ENCODE measurements around the gene TMEM175. TPM values are rescaled to one million over a fixed set of nuclear protein-coding genes. Genes with fewer than 3 reads are reported as not detected.

TMEM175 gene
- total RNA-seq, 2 donors from 2014 or later, result 44.1 to 74.6 TPM

DNA sequence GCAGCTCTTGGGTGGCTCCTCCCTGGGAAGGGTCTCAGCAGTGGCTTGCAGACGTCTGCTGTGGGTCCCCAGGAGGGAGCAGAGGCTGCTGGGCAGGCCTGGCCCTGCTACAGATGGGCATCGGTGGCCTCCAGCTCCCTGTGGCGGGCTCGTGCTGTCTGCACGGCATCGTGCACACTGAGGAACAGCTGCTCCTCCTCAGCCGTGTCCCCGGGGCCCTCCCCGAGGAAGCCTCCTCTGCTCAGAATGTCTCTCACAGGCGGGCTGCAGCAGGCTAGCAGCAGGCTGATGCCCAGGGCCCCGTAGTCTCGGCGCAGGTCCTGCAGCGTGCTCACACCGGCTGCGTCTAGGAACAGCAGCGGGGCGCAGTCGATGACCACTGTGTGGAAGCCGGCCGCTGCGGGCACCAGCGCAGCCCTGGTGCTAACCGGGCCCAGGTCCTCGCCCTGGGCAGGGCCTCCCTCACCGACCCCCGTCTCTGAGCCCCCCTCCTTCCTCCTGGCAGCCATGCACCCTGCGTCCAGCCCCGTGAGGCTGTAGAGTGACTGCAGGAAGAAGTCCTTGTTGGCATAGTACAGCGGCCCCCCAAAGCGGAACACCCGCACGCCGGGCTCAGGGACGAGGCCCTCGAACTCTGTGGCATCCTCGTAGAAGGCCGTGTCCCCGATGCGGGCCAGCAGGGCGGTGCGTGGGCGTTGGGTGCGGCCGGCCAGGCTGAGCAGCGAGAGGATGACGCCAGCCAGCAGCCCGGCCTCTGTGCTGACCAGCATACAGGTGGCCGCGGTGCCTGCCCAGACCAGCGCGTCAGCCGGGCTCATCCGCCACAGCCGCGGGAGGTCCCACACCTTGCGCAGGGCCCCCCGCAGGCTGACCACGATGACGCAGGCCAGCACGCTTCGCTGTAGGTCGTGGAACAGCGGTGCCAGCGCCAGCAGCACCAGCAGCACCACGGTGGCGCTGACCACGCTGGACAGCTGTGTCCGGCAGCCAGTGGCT, 56.8 kb downstream of the TMEM175 start:
- 92% methylated on average over 66 of the region's 69 CpGs for WGBS
- intact Hi-C loops (cut with DNase I), result no loop called here

DNA sequence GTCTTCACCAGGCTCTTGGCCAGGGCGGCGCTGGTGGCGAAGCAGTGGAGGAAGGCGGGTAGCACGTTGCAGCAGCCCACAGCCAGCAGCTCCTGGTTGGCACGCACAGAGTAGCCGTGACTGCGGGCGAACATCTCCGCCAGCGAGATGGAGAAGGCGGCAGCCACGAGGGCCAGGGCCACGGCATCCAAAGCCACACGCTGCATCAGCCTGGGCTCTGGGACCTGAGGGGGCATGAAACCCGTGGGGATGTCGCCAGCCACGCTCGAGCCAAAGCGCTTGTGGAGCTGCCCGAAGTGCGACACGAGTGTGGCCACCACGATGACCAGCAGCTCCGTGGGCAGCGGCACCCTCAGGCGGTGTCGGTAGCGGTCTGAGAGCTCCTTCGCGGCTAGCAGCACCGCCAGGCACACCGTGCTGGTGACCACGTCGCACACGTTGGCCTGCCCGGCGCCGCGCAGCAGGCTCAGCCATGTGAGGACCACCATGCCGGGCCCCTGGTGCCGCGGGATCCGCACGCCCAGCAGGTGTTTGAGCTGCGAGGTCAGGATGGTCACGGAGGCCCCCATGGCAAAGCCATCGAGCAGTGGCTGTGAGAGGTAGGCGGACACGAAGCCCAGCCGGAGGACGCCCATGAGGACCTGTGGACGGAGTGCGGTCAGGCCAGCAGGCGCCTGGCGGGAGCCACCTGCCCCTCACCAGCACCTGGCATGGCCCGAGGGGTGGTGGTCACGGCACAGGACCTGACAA, 57.6 kb downstream of the TMEM175 start:
- Histone ChIP-seq H3K27me3 (replicated peaks; ENCODE audit: insufficient read depth) (no peaks in the 10 kb centered on the region), H3K36me3 (no peaks in the 10 kb centered on the region), H3K9me3 (no peaks in the 10 kb centered on the region), H3K4me1 (replicated peaks) (peaks cover 16% of the 10 kb centered on the region), H3K27ac (no peak overlapping the region), H3K4me3 (no peak overlapping the region)
- TF ChIP-seq POLR2A (IDR thresholded peaks at IDR 0.05) (no peak), POLR2AphosphoS5 (IDR thresholded peaks at IDR 0.05) (no peak)
- 97% methylated on average over 47 of the region's 58 CpGs for WGBS
- intact Hi-C loops (cut with DNase I), result no loop called here
- no peak for DNase-seq (ENCODE audit: low spot score)

More for the DNA sequence above, 56.8 kb downstream of the TMEM175 start:
- TF ChIP-seq, protein P1, sequence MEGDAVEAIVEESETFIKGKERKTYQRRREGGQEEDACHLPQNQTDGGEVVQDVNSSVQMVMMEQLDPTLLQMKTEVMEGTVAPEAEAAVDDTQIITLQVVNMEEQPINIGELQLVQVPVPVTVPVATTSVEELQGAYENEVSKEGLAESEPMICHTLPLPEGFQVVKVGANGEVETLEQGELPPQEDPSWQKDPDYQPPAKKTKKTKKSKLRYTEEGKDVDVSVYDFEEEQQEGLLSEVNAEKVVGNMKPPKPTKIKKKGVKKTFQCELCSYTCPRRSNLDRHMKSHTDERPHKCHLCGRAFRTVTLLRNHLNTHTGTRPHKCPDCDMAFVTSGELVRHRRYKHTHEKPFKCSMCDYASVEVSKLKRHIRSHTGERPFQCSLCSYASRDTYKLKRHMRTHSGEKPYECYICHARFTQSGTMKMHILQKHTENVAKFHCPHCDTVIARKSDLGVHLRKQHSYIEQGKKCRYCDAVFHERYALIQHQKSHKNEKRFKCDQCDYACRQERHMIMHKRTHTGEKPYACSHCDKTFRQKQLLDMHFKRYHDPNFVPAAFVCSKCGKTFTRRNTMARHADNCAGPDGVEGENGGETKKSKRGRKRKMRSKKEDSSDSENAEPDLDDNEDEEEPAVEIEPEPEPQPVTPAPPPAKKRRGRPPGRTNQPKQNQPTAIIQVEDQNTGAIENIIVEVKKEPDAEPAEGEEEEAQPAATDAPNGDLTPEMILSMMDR (IDR thresholded peaks at IDR 0.05), result no peak
- TF ChIP-seq POLR2A (IDR thresholded peaks at IDR 0.05) (no peak), POLR2AphosphoS5 (IDR thresholded peaks at IDR 0.05) (no peak)
- H3K27me3 ChIP-seq (replicated peaks; ENCODE audit: insufficient read depth), result no peaks in the 10 kb centered on the region
- H3K27ac ChIP-seq, result no peak overlapping the region
- no peaks in the 10 kb centered on the region for H3K9me3 ChIP-seq
- H3K4me3 ChIP-seq, result no peak overlapping the region
- no peaks in the 10 kb centered on the region for H3K36me3 ChIP-seq
- peaks cover 16% of the 10 kb centered on the region for H3K4me1 ChIP-seq (replicated peaks)
- no peak for DNase-seq (ENCODE audit: low spot score)

DNA sequence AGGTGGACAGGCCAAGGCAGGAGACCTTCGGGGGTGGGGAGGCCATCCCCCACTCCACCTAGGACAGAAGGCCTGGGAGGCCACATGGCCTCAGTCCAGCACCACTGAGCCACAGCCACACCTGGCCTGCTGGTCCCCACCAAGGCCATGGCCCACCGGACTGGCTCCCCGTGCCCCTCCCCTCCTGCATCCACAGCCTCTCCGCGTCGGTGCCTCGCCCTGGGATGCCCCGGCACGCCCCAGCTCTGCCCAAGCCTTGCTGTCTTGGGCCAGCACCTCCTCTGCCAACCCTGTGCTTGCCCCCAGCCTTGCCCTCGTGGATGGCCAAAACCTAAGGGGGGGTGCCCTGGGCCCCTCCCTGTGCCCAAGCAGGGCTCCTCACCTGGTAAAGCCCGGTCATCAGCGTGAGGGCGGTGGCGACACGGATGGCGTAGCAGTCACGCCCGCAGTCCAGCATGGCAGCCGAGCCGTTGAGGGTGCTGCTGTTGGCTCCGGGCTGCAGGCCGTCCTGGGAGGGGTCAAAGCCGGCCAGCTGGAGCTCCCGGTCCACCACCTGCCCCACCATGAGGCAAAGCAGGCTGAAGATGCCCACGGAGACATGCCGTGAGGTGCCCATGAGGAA, 58.6 kb downstream of the TMEM175 start:
- WGBS, result 90% methylated on average over 22 of the region's 26 CpGs
- Histone ChIP-seq H3K27ac (no peak overlapping the region), H3K4me3 (no peak overlapping the region), H3K9me3 (no peaks in the 10 kb centered on the region), H3K27me3 (replicated peaks; ENCODE audit: insufficient read depth) (no peaks in the 10 kb centered on the region), H3K36me3 (no peaks in the 10 kb centered on the region), H3K4me1 (replicated peaks) (peaks cover 16% of the 10 kb centered on the region)
- DNase-seq (ENCODE audit: low spot score), result no peak
- intact Hi-C loops (cut with DNase I), result no loop called here
- TF ChIP-seq POLR2AphosphoS5 (IDR thresholded peaks at IDR 0.05) (no peak), POLR2A (IDR thresholded peaks at IDR 0.05) (no peak)
- TF ChIP-seq, protein P1 (IDR thresholded peaks at IDR 0.05), result no peak

DNA sequence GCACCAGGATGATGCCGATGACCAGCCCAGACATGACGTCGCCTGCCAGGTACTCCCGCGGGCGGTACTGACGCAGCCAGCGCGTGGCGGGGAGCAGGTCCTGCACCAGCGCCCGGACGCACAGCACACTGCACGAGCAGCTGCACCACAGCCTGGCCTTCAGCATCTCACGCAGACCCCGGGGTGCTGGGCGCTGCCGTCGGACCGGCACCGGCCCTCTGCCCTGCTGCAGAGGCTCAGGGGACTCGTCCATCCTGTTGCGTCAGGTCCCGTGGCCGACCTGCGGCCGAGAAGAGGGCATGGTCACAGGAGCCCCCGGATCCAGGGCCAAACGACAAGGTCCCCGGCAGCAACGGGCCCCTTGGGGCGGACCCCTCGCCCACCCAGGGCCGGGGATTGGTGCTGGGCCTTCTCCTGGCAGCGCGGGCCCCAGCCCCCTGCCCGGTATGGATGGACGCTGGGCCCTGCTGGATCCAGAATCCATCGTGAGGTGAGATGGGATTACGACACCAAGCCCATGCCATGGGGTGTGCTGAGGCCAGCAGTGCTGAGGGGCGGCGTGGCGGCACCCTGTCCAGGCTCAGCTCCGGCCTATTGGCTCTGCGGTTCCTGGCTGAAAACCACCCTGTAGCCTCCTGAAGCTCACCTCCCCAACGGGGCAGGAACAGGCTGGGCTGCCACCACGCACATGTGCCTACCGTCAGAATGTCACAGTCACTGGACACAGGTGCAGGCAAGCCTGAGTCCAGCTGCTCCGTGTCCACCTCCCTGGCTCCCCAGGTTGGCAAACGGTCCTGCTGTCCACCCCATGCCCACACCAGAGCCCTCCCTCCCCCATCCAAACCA, 59.4 kb downstream of the TMEM175 start:
- intact Hi-C loops (cut with DNase I), result no loop called here
- peaks cover 16% of the 10 kb centered on the region for H3K4me1 ChIP-seq (replicated peaks)

More for the DNA sequence above, 59.4 kb downstream of the TMEM175 start:
- WGBS, result 95% methylated on average over 48 of the region's 50 CpGs
- TF ChIP-seq, protein P1 (IDR thresholded peaks at IDR 0.05), result no peak
- TF ChIP-seq POLR2AphosphoS5 (IDR thresholded peaks at IDR 0.05), result no peak
- no peak for TF ChIP-seq POLR2A (IDR thresholded peaks at IDR 0.05)
- H3K4me3 ChIP-seq, result no peak overlapping the region
- peak overlapping the region; percentile 17 to 70 for H3K27ac ChIP-seq
- H3K9me3 ChIP-seq, result no peaks in the 10 kb centered on the region
- H3K27me3 ChIP-seq (replicated peaks; ENCODE audit: insufficient read depth), result no peaks in the 10 kb centered on the region
- no peaks in the 10 kb centered on the region for H3K36me3 ChIP-seq
- no peak for DNase-seq (ENCODE audit: low spot score)

All from prostate gland (tissue), 2 donors.